Common myeloid progenitor, CD34-positive (primary cell): Measurements from ENCODE around the gene FEZ2.

Experiments
- CTCF ChIA-PET: fragments of 350-600 bp; sonication (Branson Sonifier 250); formaldehyde crosslinking; loops from one replicate; lab custom pipeline; 2021; ENCODE audit warnings: antibody characterized with exemption; lab: Charles Lee
- POLR2A ChIA-PET: fragments of 350-600 bp; sonication (Branson Sonifier 250); formaldehyde crosslinking; loops from one replicate; lab custom pipeline; 2021; ENCODE audit warnings: antibody characterized with exemption; lab: Charles Lee
- DNase-seq, 3 donors: peaks; one replicate each; pipeline versions ENCODE4 v3.0.0 to v3.0.0-alpha.2; 2013
- H3K27ac ChIP-seq, 2 experiments: 1 replicate in 1 of 2; 2 replicates in 1 of 2; pipeline ENCODE4 v1.7.0; 2013; ENCODE audit warnings: inconsistent platforms in 2 of 2, low read length in 2 of 2, mild to moderate bottlenecking in 2 of 2, low read depth in 1 of 2, moderate library complexity in 1 of 2; ENCODE audit not compliant: severe bottlenecking in 2 of 2, insufficient read depth in 1 of 2, poor library complexity in 1 of 2
- H3K27me3 ChIP-seq, 5 experiments: replicated peaks in 2 of 5; 1 replicate in 3 of 5; 2 replicates in 2 of 5; pipeline versions ENCODE4 v1.6.1 to v1.7.0; 2013; ENCODE audit warnings: low read length in 4 of 5, mild to moderate bottlenecking in 2 of 5, moderate library complexity in 2 of 5, inconsistent platforms in 1 of 5; ENCODE audit not compliant: insufficient read depth in 5 of 5, control insufficient read depth in 4 of 5
- H3K36me3 ChIP-seq, 4 experiments: 1 replicate in 2 of 4; 2 replicates in 2 of 4; pipeline versions ENCODE4 v1.6.1 to v1.7.0; 2013; ENCODE audit warnings: low read length in 3 of 4, control low read depth in 1 of 4, mild to moderate bottlenecking in 1 of 4; ENCODE audit not compliant: control insufficient read depth in 4 of 4, insufficient read depth in 4 of 4
- H3K4me1 ChIP-seq, 4 experiments: 1 replicate in 3 of 4; 2 replicates in 1 of 4; pipeline versions ENCODE4 v1.6.1 to v1.7.1; 2013; ENCODE audit warnings: low read length in 3 of 4, mild to moderate bottlenecking in 3 of 4, control low read depth in 1 of 4, inconsistent platforms in 1 of 4, moderate library complexity in 1 of 4; ENCODE audit not compliant: control insufficient read depth in 4 of 4, insufficient read depth in 4 of 4; ENCODE audit errors: control extremely low read depth in 1 of 4
- H3K4me3 ChIP-seq, 7 experiments: 1 replicate in 4 of 7; 2 replicates in 3 of 7; pipeline versions ENCODE4 v1.5.1 to v1.7.0; 2013; ENCODE audit warnings: mild to moderate bottlenecking in 7 of 7, low read length in 6 of 7, moderate library complexity in 6 of 7, inconsistent platforms in 2 of 7, low read depth in 2 of 7, control low read depth in 1 of 7; ENCODE audit not compliant: insufficient read depth in 4 of 7, control insufficient read depth in 1 of 7; ENCODE audit errors: extremely low read depth in 1 of 7
- H3K9me3 ChIP-seq, 5 experiments: 1 replicate in 4 of 5; 2 replicates in 1 of 5; pipeline versions ENCODE4 v1.6.1 to v1.7.1; 2013; ENCODE audit warnings: low read length in 4 of 5, mild to moderate bottlenecking in 2 of 5, inconsistent platforms in 1 of 5, low read depth in 1 of 5, moderate library complexity in 1 of 5; ENCODE audit not compliant: control insufficient read depth in 4 of 5, insufficient read depth in 2 of 5; ENCODE audit errors: control extremely low read depth in 1 of 5
- WGBS: methylation state at CpG from one replicate; pipeline ENCODE4 v1.1.5; 2013; ENCODE audit not compliant: insufficient coverage; 5-methylcytosine and 5-hydroxymethylcytosine counted together

Gene FEZ2

DNA sequence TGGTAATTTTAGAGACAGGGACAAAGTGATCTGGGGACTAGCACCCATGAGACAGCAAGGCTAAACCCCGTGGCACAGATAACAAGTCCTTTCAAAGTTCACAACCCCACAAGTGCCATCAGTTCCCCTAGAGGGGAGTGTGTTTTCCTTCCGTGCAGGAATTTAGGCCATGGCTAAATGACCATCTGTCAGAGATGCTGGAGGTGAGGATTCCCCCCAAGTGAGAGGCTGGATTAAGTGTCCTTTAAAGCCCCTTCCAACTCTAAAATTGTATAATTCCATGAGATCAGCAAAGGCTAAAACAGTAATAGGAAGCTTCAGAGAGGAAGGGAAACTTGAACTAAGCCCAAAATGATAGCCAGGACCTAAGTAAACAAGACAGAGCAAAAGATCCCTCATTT is 8.7 kb downstream of the FEZ2 start:
- no peak overlapping the region for H3K27ac ChIP-seq
- H3K36me3 ChIP-seq: peaks cover 3 to 55% (median 26%) of the 10 kb centered on the region in 4 experiments
- H3K9me3 ChIP-seq: no peaks in the 10 kb centered on the region
- no peak for DNase-seq
- no peak overlapping the region for H3K4me3 ChIP-seq
- POLR2A ChIA-PET: no interaction called here
- CTCF ChIA-PET: interaction anchor here (1.2 kb wide), 1 partner anchor 10 kb away, joined by 3 read pairs; no protein-coding TSS in a partner anchor
- H3K27me3 ChIP-seq: no peaks in the 10 kb centered on the region
- no peaks in the 10 kb centered on the region for H3K4me1 ChIP-seq
- WGBS: 100% methylated on average over 1 of the region's 2 CpGs

GRCh38 chr2:36587556-36587955 is 10.4 kb downstream of the FEZ2 start:
- no CpG with 5 or more reads among the region's 3 CpGs for WGBS
- Histone ChIP-seq H3K27ac (no peak overlapping the region), H3K36me3 (peaks cover 6 to 72% (median 40%) of the 10 kb centered on the region in 4 experiments), H3K9me3 (no peaks in the 10 kb centered on the region), H3K27me3 (no peaks in the 10 kb centered on the region), H3K4me3 (no peak overlapping the region), H3K4me1 (no peaks in the 10 kb centered on the region)
- no peak for DNase-seq
- ChIA-PET POLR2A (no interaction called here), CTCF (interaction anchor here (1.5 kb wide), 1 partner anchor 45 kb away, joined by 3 read pairs; no protein-coding TSS in a partner anchor)

DNA sequence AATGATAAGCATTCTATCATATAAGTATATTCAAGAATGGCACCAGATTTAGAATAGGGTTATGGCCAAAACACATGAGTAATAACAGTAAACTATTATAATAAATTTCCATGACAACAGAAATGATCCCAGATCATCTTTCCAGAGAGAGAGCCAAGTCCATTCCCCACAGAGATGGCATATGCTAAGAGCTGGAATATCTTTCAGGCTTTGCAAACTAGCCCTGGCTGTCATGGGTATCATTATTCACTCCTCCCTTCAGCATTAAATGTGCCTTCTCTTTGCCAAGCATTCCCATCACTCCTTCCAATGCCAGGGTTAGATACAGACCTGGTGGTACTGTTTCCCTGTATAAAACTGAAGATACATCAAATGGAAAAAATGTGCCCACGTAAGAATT is 10.9 kb downstream of the FEZ2 start:
- peaks cover 6 to 76% (median 42%) of the 10 kb centered on the region in 4 experiments for H3K36me3 ChIP-seq
- CTCF ChIA-PET: interaction anchor here (1.5 kb wide), 1 partner anchor 44 kb away, joined by 3 read pairs; no protein-coding TSS in a partner anchor
- no CpG with 5 or more reads among the region's 1 CpG for WGBS
- H3K27me3 ChIP-seq: no peaks in the 10 kb centered on the region
- POLR2A ChIA-PET: no interaction called here
- no peak overlapping the region for H3K27ac ChIP-seq
- no peak for DNase-seq
- H3K4me3 ChIP-seq: no peak overlapping the region
- H3K4me1 ChIP-seq: no peaks in the 10 kb centered on the region
- no peaks in the 10 kb centered on the region for H3K9me3 ChIP-seq

GRCh38 chr2:36586672-36587071 is 11.3 kb downstream of the FEZ2 start:
- peaks cover 6 to 78% (median 42%) of the 10 kb centered on the region in 4 experiments for H3K36me3 ChIP-seq
- POLR2A ChIA-PET: no interaction called here
- 100% methylated on average over 5 of the region's 6 CpGs for WGBS

DNA sequence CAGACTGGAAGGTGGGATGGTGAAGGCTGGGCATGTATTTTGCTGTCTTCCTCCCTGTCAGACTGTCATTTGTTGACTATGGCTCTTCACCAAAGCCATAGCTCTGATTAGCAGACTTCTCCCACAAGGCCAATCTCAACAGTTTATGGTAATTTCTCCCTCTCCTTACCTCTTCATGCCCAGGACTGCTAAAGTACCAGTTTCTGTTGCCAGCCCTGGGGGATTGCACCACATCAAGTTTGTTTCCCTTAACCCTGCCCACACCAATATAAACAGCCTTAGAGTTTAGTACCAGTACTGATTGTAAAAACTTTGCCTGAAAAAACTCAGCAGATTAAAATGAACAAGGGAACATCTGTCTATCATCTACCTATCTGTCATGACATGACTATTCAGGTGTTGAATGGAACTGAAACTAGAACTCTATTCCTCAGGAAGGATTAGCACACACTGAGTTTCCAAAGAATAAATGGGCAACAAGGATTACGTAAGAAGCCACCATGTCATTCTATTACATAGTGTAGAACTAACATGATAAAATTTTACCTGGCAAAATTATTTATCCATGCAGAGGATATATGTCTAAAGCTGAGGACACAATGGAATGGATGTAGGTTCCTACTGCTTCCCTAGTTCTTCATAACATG is 13.7 kb downstream of the FEZ2 start:
- ChIA-PET POLR2A (no interaction called here), CTCF (interaction anchor here (1.4 kb wide), 1 partner anchor 11 kb away, joined by 3 read pairs; no protein-coding TSS in a partner anchor)
- no peak for DNase-seq
- Histone ChIP-seq H3K4me3 (no peak overlapping the region), H3K27ac (no peak overlapping the region), H3K27me3 (no peaks in the 10 kb centered on the region), H3K4me1 (no peaks in the 10 kb centered on the region), H3K9me3 (no peaks in the 10 kb centered on the region), H3K36me3 (peaks cover 15 to 85% (median 50%) of the 10 kb centered on the region in 4 experiments)
- no CpG with 5 or more reads among the region's 1 CpG for WGBS

More at GRCh38 chr2:36586672-36587071, 11.3 kb downstream of the FEZ2 start:
- H3K4me1 ChIP-seq: no peaks in the 10 kb centered on the region
- DNase-seq: no peak
- no peaks in the 10 kb centered on the region for H3K27me3 ChIP-seq
- H3K9me3 ChIP-seq: no peaks in the 10 kb centered on the region
- H3K27ac ChIP-seq: no peak overlapping the region
- CTCF ChIA-PET: interaction anchor here (1.5 kb wide), 1 partner anchor 44 kb away, joined by 3 read pairs; no protein-coding TSS in a partner anchor
- H3K4me3 ChIP-seq: no peak overlapping the region

DNA sequence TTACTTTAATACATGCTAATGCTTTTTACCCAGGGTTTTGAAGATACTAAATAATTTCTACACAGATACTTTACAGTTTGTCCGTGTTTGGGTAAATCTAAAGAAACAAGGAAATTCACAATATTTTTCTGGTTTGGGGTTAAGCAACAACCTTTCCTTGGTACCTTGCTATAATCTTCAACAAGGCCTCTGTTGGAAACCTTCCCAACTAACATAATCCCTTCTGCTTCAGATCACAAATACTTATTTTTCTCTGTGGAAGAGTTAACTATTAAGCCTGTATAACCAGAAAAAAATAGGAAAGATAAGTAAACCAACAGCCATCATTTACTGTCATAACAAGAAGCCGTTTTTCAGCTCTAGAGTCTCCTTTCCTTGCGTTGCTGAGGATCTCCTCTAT is 15.0 kb downstream of the FEZ2 start:
- Histone ChIP-seq H3K4me1 (no peaks in the 10 kb centered on the region), H3K27ac (no peak overlapping the region), H3K27me3 (no peaks in the 10 kb centered on the region), H3K9me3 (no peaks in the 10 kb centered on the region), H3K36me3 (peaks cover 18 to 89% (median 56%) of the 10 kb centered on the region in 4 experiments), H3K4me3 (no peak overlapping the region)
- 89% methylated on average over 3 of the region's 3 CpGs for whole genome bisulfite sequencing
- DNase-seq: no peak
- CTCF ChIA-PET: interaction anchor here (0.6 to 1.4 kb wide), 2 partner anchors 10 to 12 kb away, joined by 3 read pairs; no protein-coding TSS in a partner anchor
- POLR2A ChIA-PET: no interaction called here

DNA sequence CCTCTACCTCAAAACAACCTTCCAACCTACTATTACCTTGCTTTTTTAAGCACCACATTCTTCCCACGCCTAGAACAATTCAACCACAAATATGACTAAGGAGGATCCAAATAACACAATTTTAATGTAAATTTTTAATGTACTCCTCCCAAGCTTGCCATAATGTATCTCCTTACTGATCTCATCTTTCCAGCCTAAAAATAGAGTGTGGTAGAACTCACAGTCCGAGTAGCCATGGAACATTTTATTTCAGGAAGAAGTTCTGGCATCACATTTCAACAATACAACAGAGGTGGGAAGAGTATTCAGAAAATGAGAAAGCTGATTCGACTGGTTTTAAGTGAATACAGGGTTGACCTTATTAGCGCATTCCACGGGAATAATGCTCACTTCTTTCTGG is 15.4 kb downstream of the FEZ2 start:
- Histone ChIP-seq H3K4me1 (no peaks in the 10 kb centered on the region), H3K9me3 (no peaks in the 10 kb centered on the region), H3K27me3 (no peaks in the 10 kb centered on the region), H3K4me3 (no peak overlapping the region), H3K27ac (no peak overlapping the region), H3K36me3 (peaks cover 18 to 87% (median 58%) of the 10 kb centered on the region in 4 experiments)
- no peak for DNase-seq
- ChIA-PET CTCF (interaction anchor here (0.6 to 1.4 kb wide), 3 partner anchors 10 to 72 kb away, joined by 3 to 4 read pairs (median 3); no protein-coding TSS in a partner anchor), POLR2A (interaction anchor here (0.6 kb wide), 1 partner anchor 32 kb away, joined by 3 read pairs; no protein-coding TSS in a partner anchor)
- WGBS: 100% methylated on average over 3 of the region's 5 CpGs
